Progenitor cell of endocrine pancreas (in vitro differentiated cells): ENCODE measurements around the gene SLC23A1. TPM values are rescaled to one million over a fixed set of nuclear protein-coding genes. Genes with fewer than 3 reads are reported as not detected.

Experiments
- DNase-seq: peaks from one replicate; pipeline ENCODE4 v3.0.0; 2021; ENCODE audit warnings: low spot score; ENCODE audit not compliant: unreplicated experiment
- H3K27ac Mint-ChIP-seq: 2 replicates; pipeline ENCODE4 v1.8.0; 2021; ENCODE audit warnings: mild to moderate bottlenecking, moderate library complexity, mixed read lengths
- H3K27me3 Mint-ChIP-seq: 2 replicates; pipeline ENCODE4 v1.8.0; 2021; ENCODE audit warnings: mixed read lengths
- H3K36me3 Mint-ChIP-seq: 2 replicates; pipeline ENCODE4 v1.8.0; 2022; ENCODE audit warnings: mixed read lengths; ENCODE audit not compliant: insufficient read depth
- H3K4me1 Mint-ChIP-seq: 2 replicates; pipeline ENCODE4 v1.8.0; 2021; ENCODE audit warnings: low read depth, mixed read lengths
- H3K4me3 Mint-ChIP-seq: 2 replicates; pipeline ENCODE4 v1.8.0; 2021; ENCODE audit warnings: low read depth, mild to moderate bottlenecking, moderate library complexity, mixed read lengths
- H3K9me3 Mint-ChIP-seq: 2 replicates; pipeline ENCODE4 v1.8.0; 2021; ENCODE audit warnings: low read depth, mixed read lengths
- total RNA-seq: library from RNA; stranded (reverse); gene quantifications from 2 replicates; pipeline ENCODE4 v1.2.1, GENCODE V29; 2021
- TF ChIP-seq, protein P1 (sequence below): fragments of 200-600 bp; sonication (generic); IDR thresholded peaks from one replicate; pipeline ENCODE4 v1.5.0; 2021; ENCODE audit warnings: antibody characterized with exemption, mild to moderate bottlenecking; ENCODE audit not compliant: unreplicated experiment

SLC23A1 gene
- total RNA-seq, 1 donor from 2014 or later = 0.48 TPM

DNA sequence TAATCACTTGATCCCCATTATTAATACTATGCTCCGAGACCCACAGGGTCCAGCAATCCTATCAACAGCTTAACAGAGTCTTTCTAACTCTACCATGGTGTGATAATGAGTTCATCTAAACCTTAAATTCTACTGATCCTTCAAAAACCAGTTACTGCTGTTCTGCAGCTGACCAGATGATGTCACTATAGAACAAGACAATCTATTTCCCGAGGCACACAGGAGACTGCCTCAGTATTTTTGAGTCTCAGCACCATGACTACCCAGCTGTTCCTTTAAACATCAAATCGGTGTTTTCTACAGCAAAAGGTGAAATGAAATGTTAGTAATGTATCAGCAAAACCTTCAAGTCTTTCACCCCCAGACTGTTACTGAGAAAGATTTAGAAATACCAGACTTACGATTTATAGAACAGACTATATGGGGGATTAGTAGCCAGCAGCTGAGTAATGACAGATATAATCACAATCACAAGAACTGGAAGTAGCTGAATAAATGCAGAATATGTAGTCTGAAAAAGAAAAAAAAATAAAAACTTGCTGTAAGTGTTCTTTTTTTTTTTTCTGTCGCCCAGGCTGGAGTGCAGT is 39.3 kb upstream of the SLC23A1 start:
- Mint-ChIP-seq H3K9me3 (no peaks in the 10 kb centered on the region), H3K27me3 (no peaks in the 10 kb centered on the region), H3K4me1 (no peaks in the 10 kb centered on the region), H3K36me3 (peaks cover 15% of the 10 kb centered on the region), H3K27ac (no peak overlapping the region), H3K4me3 (no peak overlapping the region)
- TF ChIP-seq, protein P1, sequence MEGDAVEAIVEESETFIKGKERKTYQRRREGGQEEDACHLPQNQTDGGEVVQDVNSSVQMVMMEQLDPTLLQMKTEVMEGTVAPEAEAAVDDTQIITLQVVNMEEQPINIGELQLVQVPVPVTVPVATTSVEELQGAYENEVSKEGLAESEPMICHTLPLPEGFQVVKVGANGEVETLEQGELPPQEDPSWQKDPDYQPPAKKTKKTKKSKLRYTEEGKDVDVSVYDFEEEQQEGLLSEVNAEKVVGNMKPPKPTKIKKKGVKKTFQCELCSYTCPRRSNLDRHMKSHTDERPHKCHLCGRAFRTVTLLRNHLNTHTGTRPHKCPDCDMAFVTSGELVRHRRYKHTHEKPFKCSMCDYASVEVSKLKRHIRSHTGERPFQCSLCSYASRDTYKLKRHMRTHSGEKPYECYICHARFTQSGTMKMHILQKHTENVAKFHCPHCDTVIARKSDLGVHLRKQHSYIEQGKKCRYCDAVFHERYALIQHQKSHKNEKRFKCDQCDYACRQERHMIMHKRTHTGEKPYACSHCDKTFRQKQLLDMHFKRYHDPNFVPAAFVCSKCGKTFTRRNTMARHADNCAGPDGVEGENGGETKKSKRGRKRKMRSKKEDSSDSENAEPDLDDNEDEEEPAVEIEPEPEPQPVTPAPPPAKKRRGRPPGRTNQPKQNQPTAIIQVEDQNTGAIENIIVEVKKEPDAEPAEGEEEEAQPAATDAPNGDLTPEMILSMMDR = peak; percentile 86
- peak; percentile 30 for DNase-seq

- TF ChIP-seq, protein P1 = no peak
- no peak for DNase-seq
These were observed 36.4 kb upstream of the SLC23A1 start for GRCh38 chr5:139419226-139420192.

GRCh38 chr5:139418793-139419192 is 35.7 kb upstream of the SLC23A1 start:
- no peak overlapping the region for H3K27ac Mint-ChIP-seq
- H3K36me3 Mint-ChIP-seq = peaks cover 12% of the 10 kb centered on the region
- no peaks in the 10 kb centered on the region for H3K4me1 Mint-ChIP-seq
- H3K4me3 Mint-ChIP-seq = no peak overlapping the region
- TF ChIP-seq, protein P1 = no peak
- H3K9me3 Mint-ChIP-seq = no peaks in the 10 kb centered on the region
- DNase-seq = no peak
- H3K27me3 Mint-ChIP-seq = no peaks in the 10 kb centered on the region

More at GRCh38 chr5:139419226-139420192, 36.4 kb upstream of the SLC23A1 start:
- Mint-ChIP-seq H3K4me3 (no peak overlapping the region), H3K36me3 (peaks cover 15% of the 10 kb centered on the region), H3K4me1 (no peaks in the 10 kb centered on the region), H3K9me3 (no peaks in the 10 kb centered on the region), H3K27ac (no peak overlapping the region), H3K27me3 (no peaks in the 10 kb centered on the region)

DNA sequence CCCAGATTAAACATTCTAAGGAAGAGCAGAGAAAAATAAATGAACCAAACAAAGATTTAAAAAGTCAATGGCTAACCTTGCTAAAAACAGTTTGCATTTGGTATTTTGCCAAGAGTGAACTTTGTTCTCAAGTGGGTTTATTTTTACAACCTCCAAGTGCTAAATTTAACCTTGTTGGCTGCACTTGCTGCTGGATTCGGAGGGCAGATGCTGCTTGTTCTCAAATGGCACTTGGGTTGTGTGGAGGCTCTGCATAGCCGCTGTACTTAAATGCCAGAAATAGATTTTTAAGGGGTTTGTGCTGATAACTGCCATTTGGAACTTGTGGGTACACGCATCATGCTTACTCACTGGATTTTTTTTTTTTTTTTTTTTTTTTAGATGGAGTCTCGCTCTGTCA is 34.1 kb upstream of the SLC23A1 start:
- H3K4me1 Mint-ChIP-seq = no peaks in the 10 kb centered on the region
- H3K27me3 Mint-ChIP-seq = no peaks in the 10 kb centered on the region
- peaks cover 8% of the 10 kb centered on the region for H3K36me3 Mint-ChIP-seq
- no peaks in the 10 kb centered on the region for H3K9me3 Mint-ChIP-seq
- TF ChIP-seq, protein P1 = no peak
- H3K4me3 Mint-ChIP-seq = no peak overlapping the region
- H3K27ac Mint-ChIP-seq = no peak overlapping the region
- no peak for DNase-seq

GRCh38 chr5:139416651-139417050 is 33.6 kb upstream of the SLC23A1 start:
- TF ChIP-seq, protein P1 = no peak
- Mint-ChIP-seq H3K9me3 (no peaks in the 10 kb centered on the region), H3K4me3 (no peak overlapping the region), H3K27me3 (no peaks in the 10 kb centered on the region), H3K27ac (no peak overlapping the region), H3K4me1 (no peaks in the 10 kb centered on the region), H3K36me3 (peaks cover 7% of the 10 kb centered on the region)
- no peak for DNase-seq
